B cell (primary cell): Measurements from ENCODE around the gene JCAD.

Experiments used
- CTCF ChIP-seq: fragments of 200-600 bp; IDR thresholded peaks from one replicate; pipeline ENCODE4 v1.8.0; 2022; ENCODE audit warnings: antibody characterized with exemption, mild to moderate bottlenecking
- EZH2 ChIP-seq: IDR thresholded peaks from 2 replicates; pipeline ENCODE4 v1.6.1; 2012; ENCODE audit warnings: borderline replicate concordance, low read depth, mild to moderate bottlenecking, moderate library complexity, low read length; ENCODE audit not compliant: insufficient read depth, poor library complexity, severe bottlenecking

GRCh38 chr10:30091136-30091535, 31.8 kb upstream of the JCAD start:
- TF ChIP-seq CTCF (no peak), EZH2 (no peak)
